GM21526 (cell line): ENCODE measurements around the gene MNT.

ENCODE experiments used
- ATAC-seq: cut with Tn5 transposase; IDR thresholded peaks from one replicate; pipeline ENCODE4 v1.9.1; 2021; ENCODE audit warnings: moderate library complexity; ENCODE audit not compliant: unreplicated experiment, low FRiP score

MNT gene

GRCh38 chr17:2366747-2367494, 33.9 kb downstream of the MNT start:
- ATAC-seq: no peak

DNA sequence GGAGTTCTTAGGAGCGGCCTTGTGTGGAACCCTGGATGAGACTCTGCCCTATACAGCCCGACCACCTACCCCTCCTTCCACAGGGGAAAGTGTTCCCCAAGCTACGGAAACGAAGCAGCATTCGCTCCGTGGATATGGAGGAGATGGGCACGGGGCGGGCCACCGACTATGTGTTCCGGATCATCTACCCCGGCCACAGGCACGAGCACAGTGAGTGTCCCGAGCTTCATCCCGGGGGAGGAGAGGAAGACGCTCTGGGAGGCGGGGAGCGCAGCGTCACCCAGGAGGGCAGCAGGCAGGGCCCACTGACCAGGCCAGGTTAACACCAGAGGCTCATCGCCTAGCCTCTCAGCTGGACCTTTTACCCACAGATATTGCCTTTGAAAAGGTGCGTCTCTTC, 35.7 kb downstream of the MNT start:
- no peak for ATAC-seq

GRCh38 chr17:2364763-2365116, 36.1 kb downstream of the MNT start:
- no peak for ATAC-seq

DNA sequence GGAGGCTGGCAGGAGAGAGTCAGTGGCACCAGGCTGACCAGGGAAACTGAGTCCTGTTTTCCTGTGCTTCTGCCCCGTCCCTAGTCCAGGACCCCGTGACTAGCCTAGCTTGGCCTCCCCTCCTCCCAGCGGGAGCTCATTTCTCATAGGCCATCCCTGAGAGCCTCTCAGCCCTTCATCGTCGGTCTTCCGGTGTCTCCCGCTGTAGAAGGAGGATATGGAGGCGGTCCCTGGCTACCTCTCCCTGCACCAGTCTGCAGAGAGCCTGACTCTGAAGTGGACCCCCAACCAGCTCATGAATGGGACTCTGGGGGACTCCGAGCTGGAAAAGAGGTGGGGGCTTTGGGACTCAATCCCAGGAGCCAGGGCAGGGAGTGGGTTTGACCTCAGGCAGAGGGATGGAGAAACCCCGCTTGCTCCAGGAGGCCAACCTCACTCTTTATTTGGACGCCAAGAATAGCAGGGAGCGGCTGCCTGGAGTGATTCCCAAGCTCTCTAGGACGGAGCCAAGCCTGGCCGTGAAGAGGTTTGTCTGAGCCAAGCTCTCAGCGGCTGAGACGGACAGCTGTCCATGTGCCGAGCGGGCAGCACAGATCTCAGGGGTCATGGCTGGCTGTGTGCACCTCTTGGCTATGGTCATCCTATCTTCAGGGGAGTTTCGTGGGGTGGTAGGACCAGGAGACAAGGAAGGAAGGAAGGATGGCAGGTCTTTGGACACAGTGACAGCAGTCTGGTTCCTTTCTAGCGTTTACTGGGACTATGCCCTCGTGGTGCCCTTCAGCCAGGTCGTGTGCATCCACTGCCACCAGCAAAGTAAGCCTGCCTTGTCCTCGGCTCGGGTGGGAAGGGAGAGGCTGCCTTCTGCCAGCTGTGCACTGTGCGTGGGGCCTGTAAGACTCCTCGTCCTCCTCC, 36.8 kb downstream of the MNT start:
- ATAC-seq: no peak

DNA sequence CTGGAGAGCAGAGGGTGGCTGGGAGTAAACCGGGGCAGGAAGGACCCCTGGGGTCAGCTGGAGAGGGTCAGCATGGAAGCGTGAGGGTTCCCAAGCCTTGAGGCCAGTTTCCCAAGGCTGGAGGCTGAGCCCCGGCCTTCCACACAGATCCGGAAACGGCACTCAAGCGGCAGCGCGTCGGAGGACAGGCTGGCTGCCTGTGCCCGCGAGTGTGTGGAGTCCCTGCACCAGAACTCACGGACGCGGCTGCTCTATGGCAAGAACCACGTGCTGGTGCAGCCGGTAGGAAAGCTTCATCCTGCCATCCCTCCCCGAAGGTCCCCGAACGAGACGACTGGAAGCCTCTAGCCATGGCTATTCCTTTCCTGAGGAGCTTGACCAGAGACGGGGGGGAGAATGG, 37.5 kb downstream of the MNT start:
- ATAC-seq: no peak

DNA sequence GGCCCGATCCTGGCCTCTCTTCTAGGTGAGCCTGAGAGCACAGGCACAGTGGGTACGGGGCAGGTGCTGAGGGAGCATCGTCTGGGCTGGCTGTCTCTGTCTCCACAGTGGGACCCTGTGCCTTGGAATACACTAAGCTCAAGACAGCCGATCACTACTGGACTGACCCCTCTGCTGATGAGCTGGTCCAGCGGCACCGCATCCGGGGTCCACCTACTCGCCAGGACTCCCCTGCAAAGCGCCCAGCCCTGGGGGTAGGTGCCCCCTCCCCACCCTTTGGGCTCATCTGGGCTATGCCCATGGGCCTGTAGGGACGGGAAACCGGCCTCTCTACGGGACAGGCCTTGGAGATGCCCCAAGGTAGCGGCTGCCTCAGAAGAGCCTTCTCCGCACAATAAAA, 38.0 kb downstream of the MNT start:
- ATAC-seq: no peak

DNA sequence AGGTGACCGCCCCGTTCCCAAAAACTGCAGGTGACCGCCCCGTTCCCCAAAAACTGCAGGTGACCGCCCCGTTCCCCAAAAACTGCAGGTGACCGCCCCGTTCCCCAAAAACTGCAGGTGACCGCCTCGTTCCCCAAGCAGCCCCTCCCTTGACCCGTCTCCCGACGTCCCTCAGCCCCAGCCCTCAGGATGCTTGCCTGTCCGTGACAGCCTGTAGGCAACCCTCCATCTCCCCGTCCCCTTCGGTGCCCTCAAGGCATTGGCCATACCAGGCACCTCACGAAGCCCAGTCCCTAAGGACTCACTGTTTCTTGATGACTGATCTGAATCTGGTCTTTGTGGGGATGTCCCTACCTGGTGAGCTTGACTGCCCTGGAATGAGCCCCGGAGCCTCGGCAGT, 38.4 kb downstream of the MNT start:
- no peak for ATAC-seq

DNA sequence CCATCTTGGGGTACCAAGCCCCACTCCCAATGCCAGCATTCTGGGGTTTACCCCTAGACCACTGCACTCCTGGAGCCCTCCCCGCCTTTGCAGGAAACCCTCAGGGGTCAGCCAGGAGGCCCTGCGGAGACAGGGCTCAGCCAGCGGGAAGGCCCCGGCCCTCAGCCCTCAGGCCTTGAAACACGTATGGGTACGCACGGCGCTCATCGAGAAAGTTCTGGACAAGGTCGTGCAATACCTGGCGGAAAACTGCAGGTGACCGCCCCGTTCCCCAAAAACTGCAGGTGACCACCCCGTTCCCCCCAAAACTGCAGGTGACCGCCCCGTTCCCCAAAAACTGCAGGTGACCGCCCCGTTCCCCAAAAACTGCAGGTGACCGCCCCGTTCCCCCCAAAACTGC, 38.8 kb downstream of the MNT start:
- ATAC-seq: no peak

- ATAC-seq: no peak
Measured at GRCh38 chr17:2361010-2361760, 39.7 kb downstream of the MNT start.

GRCh38 chr17:2357931-2358434, 42.9 kb downstream of the MNT start:
- no peak for ATAC-seq

GRCh38 chr17:2357237-2357636, 43.6 kb downstream of the MNT start:
- no peak for ATAC-seq

- ATAC-seq: no peak
Measured at GRCh38 chr17:2354311-2354710, 46.5 kb downstream of the MNT start.

DNA sequence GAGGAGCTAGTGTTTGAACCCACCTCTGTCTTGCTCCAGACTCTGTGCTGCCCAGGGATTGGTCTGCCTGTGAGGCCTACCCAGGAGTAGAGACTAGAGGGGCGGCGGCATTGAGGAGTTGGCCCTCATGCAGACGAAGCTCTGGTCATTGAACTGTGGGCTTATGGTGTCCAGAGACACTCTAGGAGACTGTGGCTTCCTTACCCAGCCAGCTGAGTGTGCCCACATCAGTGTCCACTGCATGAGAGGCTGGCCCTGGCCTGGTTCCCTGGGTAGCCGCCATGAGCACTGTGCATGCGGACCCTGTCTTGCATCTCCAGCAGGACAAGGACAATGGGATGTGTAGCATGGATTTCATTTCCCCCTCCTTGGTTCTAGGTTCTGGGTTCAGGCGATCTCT, 49.6 kb downstream of the MNT start:
- ATAC-seq: no peak

GRCh38 chr17:2347805-2348685, 52.8 kb downstream of the MNT start:
- no peak for ATAC-seq

GRCh38 chr17:2346475-2346874, 54.4 kb downstream of the MNT start:
- ATAC-seq: no peak

GRCh38 chr17:2344528-2344927, 56.3 kb downstream of the MNT start:
- no peak for ATAC-seq

DNA sequence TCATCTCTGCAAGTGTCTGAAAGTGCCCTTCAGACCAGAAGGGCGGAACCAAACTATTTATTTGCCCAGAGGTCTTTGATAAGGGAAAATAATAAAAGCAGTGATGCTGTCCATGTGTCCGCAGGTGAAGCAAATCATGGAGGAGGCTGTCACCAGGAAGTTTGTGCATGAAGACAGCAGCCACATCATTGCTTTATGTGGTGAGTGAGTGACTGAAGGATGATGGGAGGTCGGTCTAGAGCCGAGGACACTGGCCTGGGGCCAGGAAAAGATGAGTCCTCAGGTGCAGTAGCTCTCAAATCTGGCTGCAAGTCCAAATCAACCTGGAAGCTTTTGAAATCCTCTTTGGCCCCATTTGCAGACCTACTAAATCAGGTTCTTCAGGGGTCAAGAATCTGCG, 57.4 kb downstream of the MNT start:
- ATAC-seq: no peak

DNA sequence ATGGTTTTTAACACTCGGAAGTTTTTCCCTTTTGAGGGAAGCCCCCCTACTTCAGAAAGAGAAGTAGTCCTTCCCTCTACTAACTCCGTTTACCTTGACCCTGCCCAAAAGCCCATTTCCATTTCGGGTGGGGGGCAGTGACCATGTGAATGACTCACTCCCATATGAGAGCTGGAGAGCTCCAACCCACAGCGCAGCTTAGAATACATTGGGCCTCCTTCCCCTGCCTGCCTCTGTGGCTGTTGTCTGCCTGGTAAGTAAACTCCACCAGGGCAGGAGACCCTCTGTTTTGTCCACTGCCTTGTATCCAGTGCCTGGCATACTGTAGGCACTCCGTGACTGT, 62.6 kb downstream of the MNT start:
- no peak for ATAC-seq

GRCh38 chr17:2337544-2338314, 63.1 kb downstream of the MNT start:
- ATAC-seq: no peak
